ENCODE measurements around the gene TPP1.

The TPP1 gene

GRCh38 chr11:6596239-6596877 lies 22.9 kb downstream of the TPP1 start:
- DNase-seq (ENCODE audit: extremely low read depth in 1 of 2, low read depth in 1 of 2): no peak

- DNase-seq (ENCODE audit: extremely low read depth in 1 of 2, low read depth in 1 of 2): no peak
Observed at GRCh38 chr11:6594142-6594768, 25.0 kb downstream of the TPP1 start.

DNA sequence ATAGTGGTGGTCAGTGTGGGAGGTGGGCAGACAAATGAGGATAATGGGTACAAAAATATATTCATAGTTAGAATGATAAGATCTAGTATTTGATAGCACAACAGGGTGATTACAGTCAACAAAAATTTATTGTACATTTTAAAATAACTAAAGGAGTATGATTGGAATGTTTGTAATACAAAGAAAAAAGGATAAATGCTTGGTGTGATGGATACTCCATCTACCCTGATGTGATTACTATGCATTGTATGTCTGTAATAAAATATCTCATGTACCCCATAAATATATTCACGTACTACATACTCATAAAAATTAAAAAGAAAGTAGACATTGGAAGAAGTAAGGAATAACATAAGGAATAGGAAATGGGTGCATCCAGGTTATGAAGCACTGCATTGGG lies 31.2 kb downstream of the TPP1 start:
- no peak for DNase-seq (ENCODE audit: extremely low read depth in 1 of 2, low read depth in 1 of 2)

- no peak for DNase-seq (ENCODE audit: extremely low read depth in 1 of 2, low read depth in 1 of 2)
Observed at GRCh38 chr11:6587360-6587953, 31.8 kb downstream of the TPP1 start.

GRCh38 chr11:6586434-6587359 lies 32.5 kb downstream of the TPP1 start:
- DNase-seq (ENCODE audit: extremely low read depth in 1 of 2, low read depth in 1 of 2): no peak

DNA sequence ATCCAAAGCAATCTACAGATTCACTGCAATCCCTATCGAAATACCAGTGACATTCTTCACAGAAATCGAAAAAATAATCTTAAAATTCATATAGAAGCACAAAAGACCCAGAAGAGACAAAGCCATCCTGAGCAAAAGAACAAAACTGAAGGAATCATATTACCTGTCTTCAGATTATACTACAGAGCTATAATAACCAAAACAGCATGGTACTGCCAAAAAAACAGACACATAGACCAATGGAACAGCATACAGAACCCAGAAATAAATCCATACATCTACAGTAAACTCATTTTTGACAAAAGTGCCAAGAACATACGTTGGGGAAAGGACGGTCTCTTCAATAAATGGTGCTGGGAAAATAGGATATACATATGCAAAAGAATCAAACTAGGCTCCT lies 34.7 kb downstream of the TPP1 start:
- DNase-seq (ENCODE audit: extremely low read depth in 1 of 2, low read depth in 1 of 2): no peak

- no peak for DNase-seq (ENCODE audit: extremely low read depth in 1 of 2, low read depth in 1 of 2)
Observed at GRCh38 chr11:6583584-6583983, 35.6 kb downstream of the TPP1 start.

DNA sequence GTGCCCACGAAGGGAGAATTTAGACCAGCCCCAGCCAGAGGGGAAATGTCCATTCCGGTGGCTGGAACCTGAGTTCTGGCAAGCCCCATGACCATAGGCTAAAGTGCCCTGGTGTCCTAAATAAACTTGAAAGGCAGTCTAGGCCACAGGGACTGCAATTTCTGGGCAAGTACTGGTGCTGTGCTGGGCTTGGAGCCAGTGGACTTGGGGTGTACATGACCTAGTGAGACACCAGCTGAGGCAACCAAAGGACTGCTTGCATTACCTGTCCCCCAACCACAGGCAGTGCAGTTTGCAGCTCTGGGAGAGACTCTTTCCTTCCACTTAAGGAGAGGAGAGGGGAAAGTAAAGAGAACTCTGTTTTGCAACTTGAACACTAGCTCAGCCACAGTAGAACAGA lies 39.5 kb downstream of the TPP1 start:
- DNase-seq (ENCODE audit: extremely low read depth in 1 of 2, low read depth in 1 of 2): no peak

GRCh38 chr11:6578134-6578533 lies 41.1 kb downstream of the TPP1 start:
- DNase-seq (ENCODE audit: extremely low read depth in 1 of 2, low read depth in 1 of 2): no peak

GRCh38 chr11:6576471-6577373 lies 42.5 kb downstream of the TPP1 start:
- DNase-seq (ENCODE audit: extremely low read depth in 1 of 2, low read depth in 1 of 2): no peak

- DNase-seq (ENCODE audit: extremely low read depth in 1 of 2, low read depth in 1 of 2): no peak
Observed at GRCh38 chr11:6574816-6575715, 44.2 kb downstream of the TPP1 start.

DNA sequence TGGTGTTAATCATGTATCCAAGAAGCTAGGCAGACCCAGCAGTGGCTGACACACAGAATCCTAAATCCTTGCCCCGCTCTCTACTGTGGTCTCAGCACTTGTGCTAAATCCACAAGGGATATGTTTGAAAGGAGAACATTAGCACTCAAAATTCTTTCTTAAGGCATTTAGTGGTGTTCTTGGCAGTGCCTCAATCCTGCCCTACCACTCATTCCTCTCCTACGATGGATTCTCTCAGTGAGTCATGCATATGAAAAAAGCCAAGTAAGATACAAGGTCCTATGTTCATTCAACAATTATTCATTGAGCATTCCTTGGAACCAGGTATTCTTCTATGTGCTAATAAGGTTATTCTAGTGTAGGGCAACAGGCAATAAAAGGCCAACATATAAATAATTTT lies 47.0 kb downstream of the TPP1 start:
- DNase-seq (ENCODE audit: extremely low read depth in 1 of 2, low read depth in 1 of 2): no peak

GRCh38 chr11:6571434-6572008 lies 47.7 kb downstream of the TPP1 start:
- DNase-seq (ENCODE audit: extremely low read depth in 1 of 2, low read depth in 1 of 2): no peak

DNA sequence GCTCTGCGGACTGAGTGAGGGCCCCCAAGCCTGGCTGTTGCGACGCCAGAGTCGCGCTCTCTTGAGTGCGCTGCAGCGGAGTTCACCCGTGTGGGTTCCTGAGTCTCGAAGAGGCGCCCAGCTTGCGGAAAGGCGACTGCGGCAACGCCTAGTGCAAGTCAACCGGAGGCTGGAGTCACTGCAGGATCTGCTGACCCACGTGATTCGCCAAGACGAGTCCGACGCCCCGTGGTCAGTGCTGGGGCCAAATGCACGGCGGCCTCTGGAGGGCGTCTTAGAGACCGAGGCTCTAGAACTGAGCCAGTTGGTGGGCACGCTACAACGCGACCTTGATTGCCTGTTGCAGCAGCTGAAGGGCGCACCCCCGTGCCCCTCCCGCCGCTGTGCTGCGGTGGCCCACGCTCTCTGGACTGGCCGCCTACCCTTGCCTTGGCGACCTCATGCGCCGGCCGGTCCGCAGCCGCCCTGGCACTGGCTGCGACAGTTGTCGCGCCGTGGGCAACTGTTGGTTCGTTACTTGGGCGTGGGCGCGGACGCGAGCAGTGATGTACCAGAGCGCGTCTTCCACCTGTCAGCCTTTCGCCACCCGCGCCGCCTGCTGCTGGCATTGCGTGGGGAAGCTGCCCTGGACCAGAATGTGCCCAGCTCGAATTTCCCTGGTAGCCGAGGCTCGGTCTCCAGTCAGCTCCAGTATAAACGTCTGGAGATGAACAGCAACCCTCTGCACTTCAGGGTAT lies 48.4 kb downstream of the TPP1 start:
- no peak for DNase-seq (ENCODE audit: extremely low read depth in 1 of 2, low read depth in 1 of 2)

DNA sequence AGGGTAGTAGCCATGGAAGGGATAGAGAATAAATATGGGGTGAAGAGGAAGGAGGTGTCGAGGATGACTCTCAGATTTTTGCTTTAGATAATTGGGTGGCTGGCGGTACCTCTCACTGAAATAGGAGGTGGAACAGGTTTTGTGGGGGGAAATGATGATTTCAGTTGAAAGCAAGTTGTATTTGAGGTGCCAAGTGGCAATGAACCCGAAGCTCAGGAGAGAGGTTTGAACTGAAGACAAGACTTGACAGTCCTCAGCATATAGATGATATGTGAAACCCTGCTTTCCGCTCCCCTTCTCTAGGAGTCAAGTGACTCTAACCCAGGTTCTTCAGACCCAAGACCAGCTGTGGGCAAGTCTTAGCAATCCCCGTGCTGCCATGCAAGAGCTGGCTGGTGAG lies 49.5 kb downstream of the TPP1 start:
- DNase-seq (ENCODE audit: extremely low read depth in 1 of 2, low read depth in 1 of 2): no peak

- no peak for DNase-seq (ENCODE audit: extremely low read depth in 1 of 2, low read depth in 1 of 2)
Observed at GRCh38 chr11:6568191-6568918, 50.9 kb downstream of the TPP1 start.

DNA sequence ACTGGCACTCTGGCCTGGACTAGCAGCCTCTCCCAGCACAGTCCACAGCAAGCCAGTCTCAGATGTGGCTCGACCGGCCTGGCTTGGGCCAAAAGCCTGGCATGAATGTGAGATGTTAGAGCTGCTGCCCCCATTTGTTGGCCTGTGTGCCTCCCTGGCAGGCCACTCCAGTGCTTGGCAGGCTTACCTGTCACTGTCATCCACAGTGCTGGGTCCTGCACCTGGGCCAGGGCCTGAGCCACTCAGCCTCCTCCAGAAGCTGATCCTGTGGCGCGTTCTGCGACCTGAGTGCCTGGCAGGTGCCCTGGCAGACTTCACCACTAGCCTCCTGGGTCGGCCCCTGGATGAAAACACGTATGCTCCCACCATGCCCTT lies 51.9 kb downstream of the TPP1 start:
- DNase-seq (ENCODE audit: extremely low read depth in 1 of 2, low read depth in 1 of 2): no peak
